ENCODE measurements around the gene GABRD.

- TF ChIP-seq EZH2 (IDR thresholded peaks at IDR 0.05; ENCODE audit: insufficient read depth, poor library complexity, severe bottlenecking): no peak
- TF ChIP-seq EZH2phosphoT487 (IDR thresholded peaks at IDR 0.05; ENCODE audit: insufficient read depth, low read depth): no peak
Measured at GRCh38 chr1:2067393-2067792, 48.2 kb downstream of the GABRD start.
